Middle frontal gyrus (tissue), 1 donor: ENCODE measurements around the gene ZNF467.

Experiments
- DNase-seq: peaks from one replicate; pipeline ENCODE4 v3.0.0-alpha.2; 2015; ENCODE audit warnings: low spot score; ENCODE audit errors: extremely low spot score

ZNF467 gene

DNA sequence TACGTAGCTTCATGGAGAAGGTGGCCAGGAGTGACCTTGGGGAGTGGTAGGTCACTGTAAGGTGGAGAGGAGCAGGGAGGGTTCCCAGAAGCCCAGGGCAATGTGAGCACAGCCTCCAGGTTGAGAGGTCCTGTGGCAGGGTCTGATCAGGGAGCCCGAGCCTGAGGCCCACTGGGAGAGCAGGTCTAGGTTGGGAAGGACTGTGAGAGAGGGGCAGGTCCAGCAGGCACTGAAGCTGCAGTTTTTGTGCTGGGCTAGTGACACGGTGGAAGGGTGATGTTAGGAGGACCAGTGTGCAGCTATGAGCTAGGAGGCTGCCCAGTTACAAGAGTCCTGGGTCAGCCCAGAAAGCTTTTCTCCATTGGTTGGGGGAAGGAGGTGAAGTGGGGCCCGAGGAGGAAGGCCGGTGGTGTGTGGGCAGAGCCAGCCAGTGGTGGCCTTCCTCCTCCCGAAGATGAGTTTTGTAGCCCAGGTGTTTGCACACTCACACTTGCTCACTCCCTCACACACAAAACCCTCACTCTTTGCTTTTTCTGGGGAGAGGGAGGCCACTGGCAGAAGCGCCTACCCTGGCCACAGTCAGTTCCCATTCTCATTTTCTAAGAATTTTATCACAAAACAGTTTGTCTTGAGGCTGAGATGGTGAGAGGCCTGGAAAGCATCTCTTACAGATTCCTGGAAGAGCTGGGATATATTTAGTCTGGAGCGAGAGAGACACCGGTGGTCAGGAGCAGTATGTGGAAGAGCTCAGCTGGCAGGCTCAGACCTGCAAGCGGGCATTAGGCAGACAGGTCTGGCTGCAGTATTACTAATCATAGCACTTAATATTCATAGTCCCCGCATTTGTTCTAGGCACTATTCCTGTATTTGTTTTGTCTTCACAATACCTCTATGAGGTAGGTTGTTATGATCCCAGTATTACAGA is 57.1 kb downstream of the ZNF467 start:
- DNase-seq: no peak

DNA sequence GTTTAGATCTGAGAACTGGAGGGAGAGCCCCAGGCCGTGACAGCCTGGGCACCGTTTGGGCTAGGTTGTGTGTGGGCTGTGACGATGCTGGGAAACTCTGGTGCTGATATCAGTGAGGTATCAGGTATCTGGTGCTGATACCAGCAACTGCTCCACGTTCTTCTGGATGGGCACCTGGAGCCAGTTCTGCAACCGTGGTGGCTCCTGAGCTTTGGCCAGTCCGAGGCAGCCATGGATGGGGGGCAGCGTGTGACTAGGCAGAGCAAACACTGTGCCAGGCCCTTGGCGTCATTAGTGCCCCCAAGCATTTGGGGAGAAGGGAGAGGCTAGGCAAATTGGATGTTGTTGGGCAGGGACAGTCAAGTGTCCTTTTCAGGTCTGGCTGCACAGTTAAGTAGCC is 57.9 kb downstream of the ZNF467 start:
- no peak for DNase-seq

- no peak for DNase-seq
Measured at GRCh38 chr7:149714910-149715471, 58.4 kb downstream of the ZNF467 start.
